NCI-H226 (cell line): ENCODE measurements around the gene CDK19.

Experiments
- DNase-seq: peaks from one replicate; pipeline ENCODE4 v3.0.0-alpha.2; 2015

Gene CDK19

DNA sequence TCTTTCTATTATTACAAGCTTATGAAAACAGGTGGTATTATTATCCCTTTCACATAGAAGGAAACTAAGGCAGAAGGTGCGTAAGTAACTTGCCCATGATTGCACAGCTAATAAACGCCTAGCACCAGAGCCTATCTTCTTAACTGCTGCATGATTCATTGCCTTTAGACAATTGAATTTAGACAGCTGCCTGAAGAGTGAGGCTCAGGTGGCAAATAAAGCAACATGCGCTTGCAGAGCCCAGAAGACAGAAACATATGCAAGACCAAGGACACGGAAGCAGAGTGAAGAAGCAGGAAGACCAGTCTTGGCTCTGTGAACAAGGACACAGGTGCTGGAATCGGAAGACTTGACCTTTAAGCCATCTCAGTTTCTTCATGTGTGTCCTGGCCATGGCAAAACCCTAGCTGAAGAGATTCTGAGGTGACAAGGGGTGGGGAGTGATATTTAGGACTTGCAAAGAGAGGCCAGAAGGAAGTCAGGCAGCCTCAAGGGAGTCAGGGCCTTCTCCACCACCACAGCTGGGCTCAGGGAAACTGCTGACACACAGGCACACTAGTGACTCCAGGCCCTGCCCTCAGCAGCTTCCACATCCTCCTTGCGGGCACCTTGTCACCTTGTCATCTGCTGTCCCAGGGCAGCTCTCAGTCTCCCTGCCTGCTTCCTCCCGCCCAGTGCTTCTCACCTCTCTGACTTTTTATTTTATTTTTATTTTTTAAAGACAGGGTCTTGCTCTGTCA is 247.1 kb downstream of the CDK19 start:
- DNase-seq, result no peak

DNA sequence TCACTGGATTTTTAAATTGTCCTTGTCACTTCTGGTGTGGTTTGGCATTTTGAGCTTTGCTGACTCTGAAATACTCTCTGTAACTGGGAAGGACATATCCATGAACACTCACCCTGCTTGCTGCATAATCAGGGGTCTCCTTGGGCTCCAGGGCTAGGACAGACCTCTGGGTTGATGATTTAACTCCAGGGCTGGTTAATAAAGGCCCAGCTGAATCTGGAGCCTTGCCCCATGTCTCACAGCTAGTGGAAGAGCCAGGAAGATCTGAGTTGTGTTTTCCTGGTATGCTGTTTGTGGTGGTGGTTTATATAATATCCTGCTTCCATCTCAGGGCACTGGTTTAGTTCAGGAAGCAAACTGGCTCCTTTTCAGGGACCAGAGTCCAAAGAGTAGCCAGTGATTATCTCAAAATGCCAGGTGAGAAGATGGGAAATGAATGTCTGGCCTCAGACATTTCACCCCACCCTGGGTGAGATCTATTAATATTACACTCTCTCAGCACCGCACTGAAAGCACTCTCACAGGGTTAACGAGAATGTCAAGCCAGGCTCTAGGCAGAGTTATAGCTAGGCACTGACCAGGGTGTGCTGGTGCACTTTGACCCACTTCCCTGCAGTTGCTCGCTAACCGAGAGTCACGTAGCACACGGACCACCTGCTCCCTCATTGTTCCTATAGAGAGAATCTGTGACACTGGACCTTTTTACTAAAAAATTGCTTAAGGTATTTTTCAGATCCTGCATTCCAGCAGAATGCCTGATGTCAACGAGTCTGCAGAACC is 248.7 kb downstream of the CDK19 start:
- no peak for DNase-seq

DNA sequence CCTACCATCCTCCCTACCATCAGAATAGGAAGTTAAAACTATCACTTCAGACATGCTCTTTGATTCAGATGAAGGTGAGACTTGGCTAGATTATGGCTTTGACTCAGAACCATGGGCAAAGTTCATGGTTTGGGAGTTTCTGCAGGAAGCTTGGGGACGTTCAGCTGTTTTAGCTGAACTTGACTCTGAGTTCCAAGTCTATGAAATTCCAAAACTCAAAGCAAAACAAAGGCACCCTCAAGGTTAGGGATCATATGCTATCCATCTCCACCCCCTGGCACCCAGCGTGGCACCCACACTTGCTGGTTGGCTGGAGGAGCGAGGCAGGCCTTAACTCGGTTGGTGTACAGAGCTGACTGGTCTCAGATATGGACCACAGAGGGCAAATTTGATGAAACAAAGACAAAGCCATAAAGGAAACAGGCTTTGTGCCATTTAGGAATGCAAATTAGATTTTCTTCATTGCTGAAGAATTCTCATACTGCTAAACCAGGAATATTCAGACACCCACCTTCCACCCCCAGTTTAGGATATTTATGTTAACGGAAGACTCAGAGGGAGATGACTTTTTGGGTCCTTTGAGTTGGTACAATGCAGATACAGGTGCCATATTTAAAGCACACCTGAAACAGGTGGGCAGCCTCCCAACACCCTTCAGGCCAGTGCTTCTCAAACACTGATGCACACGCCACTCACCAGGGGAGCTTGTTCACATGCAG is 250.4 kb downstream of the CDK19 start:
- DNase-seq, result no peak

DNA sequence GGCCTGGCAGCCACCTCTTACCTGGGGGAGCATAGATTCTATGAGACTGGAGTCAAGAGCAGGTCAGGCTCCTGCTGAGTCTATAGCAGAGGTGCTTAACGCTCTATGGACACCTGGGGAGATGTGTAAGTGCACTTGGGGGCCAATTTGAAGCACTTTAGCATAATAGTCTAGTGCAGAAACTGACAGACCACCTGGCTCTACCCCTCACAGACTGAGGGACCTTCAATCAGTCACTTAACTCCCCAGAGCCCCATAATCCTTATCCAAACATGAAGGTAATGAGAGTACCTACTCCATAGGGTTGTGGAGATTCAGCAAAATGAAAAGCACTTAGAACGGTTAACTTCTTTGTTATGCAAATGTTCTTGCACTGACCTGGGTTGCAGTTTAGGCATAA is 251.6 kb downstream of the CDK19 start:
- no peak for DNase-seq

DNA sequence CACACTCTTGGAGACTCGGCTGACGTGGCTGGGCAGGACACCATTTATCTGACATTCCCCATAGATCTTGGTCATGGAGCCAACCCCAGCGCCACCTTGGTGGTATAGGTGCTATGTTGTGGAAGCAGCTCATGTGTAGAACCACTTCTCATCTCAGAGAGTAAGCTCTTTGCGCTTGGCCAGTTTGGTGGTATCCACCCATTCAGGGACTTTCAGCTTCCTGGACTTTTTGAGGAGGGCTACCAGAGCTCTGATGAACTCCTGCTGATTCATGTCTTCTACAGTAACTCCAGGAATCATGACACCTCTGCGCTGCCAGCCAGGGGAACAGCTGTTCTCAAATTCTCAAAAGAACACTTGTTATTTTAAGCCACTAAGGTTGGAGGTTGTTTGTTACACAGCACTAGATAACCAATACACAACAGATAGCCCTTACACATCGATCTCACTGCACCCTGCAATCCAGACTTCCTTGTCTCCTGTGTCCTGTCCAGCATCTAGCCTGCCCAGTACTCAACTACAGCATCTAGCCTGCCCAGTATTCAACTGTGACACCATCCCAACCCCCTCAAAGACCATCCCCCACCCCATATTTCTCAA is 252.9 kb downstream of the CDK19 start:
- DNase-seq, result no peak

DNA sequence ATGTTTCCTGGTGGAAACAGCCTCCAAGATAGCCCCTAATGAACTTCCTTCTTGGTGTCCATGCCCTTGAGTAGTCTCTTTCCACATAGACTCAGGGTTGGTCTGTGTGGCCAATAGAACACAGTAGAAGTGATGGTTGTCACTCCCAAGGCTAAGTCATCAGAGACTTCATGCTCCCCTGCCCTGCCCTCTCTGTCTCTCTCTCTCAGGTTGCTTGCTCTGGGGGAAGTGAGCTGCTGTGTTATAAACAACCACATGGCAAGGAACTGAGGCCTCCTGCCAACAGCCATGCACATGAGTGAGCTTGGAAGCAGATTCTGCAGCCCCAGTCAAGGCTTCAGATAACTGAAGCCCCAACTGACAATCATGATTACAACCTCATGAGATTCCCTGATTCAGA is 253.6 kb downstream of the CDK19 start:
- no peak for DNase-seq

DNA sequence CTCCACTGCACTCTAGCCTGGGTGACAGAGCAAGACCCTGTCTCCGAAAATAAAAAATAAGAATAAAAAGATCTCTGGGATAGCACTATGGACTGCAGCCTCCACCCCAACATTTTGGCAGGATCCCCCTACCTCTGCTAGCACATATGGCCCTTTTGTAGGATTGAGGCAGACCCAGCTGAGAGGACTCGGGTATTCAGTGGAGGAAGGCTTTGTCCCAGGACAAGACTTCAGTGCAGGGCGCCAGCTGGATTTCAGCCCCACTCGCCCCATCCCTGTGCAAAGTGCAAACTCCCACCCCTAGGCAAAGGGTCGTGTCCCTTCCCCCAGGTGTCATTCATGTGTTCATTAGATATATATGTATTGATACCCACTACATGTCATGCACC is 254.3 kb downstream of the CDK19 start:
- no peak for DNase-seq

DNA sequence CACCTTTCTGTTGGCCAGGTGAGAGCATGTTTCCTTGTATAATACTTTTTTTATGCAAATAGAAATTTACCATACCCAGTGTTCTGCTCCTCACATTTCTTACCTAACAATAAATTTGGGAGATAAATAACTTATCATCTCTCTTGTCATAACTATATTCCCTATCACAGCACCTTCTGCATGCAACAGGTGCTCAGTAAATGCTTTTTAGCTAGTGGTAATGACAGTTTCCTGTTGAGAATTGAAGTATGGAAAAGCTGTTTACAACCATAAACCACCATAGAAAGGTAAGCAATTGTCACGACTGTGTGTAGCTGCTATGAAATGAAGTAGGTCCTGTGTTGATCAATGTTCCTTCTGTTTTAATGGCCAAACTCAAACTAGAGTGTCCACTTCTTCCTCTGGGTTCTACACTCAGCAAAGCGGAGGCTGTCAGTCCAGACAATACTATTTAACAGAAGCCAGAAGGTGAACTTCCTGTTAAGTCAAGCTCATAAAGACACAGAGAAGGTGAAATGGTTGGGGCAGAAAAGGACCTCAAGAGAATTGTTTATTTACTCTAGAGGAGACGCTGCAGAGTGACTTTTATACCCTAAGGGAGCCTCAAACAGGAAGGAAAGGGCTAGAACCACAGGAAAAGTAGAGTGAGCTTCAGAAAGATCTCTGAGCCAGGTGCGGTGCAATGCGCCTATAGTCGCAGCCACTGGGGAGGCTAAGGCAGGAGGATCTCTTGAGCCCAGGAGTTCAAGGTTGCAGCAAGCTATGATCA is 254.8 kb downstream of the CDK19 start:
- DNase-seq, result no peak
